MM.1S (cell line): Measurements from ENCODE around the gene ZNF205.
"Not testable (repeated sequence)": the region's sequence is repeated elsewhere in the genome, so short reads cannot be mapped to it uniquely, and the experiment has no call there.

Experiments
- DNase-seq: peaks from one replicate; pipeline ENCODE4 v3.0.0-alpha.2; 2015
- H2AFZ ChIP-seq: fragments of 300-600 bp; sonication (generic); 2 replicates; pipeline ENCODE4 v1.6.0; 2016; ENCODE audit warnings: antibody characterized with exemption, low read length
- H3F3A ChIP-seq: fragments of 300-600 bp; sonication (generic); 2 replicates; pipeline ENCODE4 v1.6.1; 2016; ENCODE audit warnings: mild to moderate bottlenecking, antibody characterized with exemption, low read length, moderate library complexity, mixed read lengths; ENCODE audit not compliant: insufficient read depth
- H3K27ac ChIP-seq: fragments of 300-600 bp; sonication (generic); 2 replicates; pipeline ENCODE4 v1.5.1; 2016; ENCODE audit warnings: mild to moderate bottlenecking, low read length
- H3K27me3 ChIP-seq: fragments of 300-600 bp; sonication (generic); replicated peaks from 2 replicates; pipeline ENCODE4 v1.6.0; 2016; ENCODE audit warnings: low read length; ENCODE audit not compliant: insufficient read depth
- H3K36me3 ChIP-seq: fragments of 300-600 bp; sonication (generic); replicated peaks from 2 replicates; pipeline ENCODE4 v1.6.1; 2016; ENCODE audit warnings: mild to moderate bottlenecking, low read length, mixed read lengths; ENCODE audit not compliant: insufficient read depth
- H3K4me1 ChIP-seq: fragments of 300-600 bp; sonication (generic); 2 replicates; pipeline ENCODE4 v1.6.1; 2016; ENCODE audit warnings: low read length, mixed read lengths
- H3K4me2 ChIP-seq: fragments of 300-600 bp; sonication (generic); 2 replicates; pipeline ENCODE4 v1.6.0; 2016; ENCODE audit warnings: low read depth, low read length
- H3K4me3 ChIP-seq: fragments of 300-600 bp; sonication (generic); 2 replicates; pipeline ENCODE4 v1.5.1; 2016; ENCODE audit warnings: low read length, mixed read lengths
- H3K79me2 ChIP-seq: fragments of 300-600 bp; sonication (generic); 2 replicates; pipeline ENCODE4 v1.6.1; 2016; ENCODE audit warnings: mixed run types, low read length, mixed read lengths
- H3K9ac ChIP-seq: fragments of 300-600 bp; sonication (generic); 2 replicates; pipeline ENCODE4 v1.6.1; 2016; ENCODE audit warnings: low read length, mixed read lengths
- H3K9me2 ChIP-seq: fragments of 300-600 bp; sonication (generic); replicated peaks from 2 replicates; pipeline ENCODE4 v1.6.1; 2016; ENCODE audit warnings: mild to moderate bottlenecking, low read length, mixed read lengths; ENCODE audit not compliant: insufficient read depth
- H3K9me3 ChIP-seq: fragments of 300-600 bp; sonication (generic); replicated peaks from 2 replicates; pipeline ENCODE4 v1.6.1; 2016; ENCODE audit warnings: mild to moderate bottlenecking, low read length, mixed read lengths; ENCODE audit not compliant: insufficient read depth
- H4K20me1 ChIP-seq: fragments of 300-600 bp; sonication (generic); 2 replicates; pipeline ENCODE4 v1.6.1; 2016; ENCODE audit warnings: mild to moderate bottlenecking, low read length, moderate library complexity, mixed read lengths; ENCODE audit not compliant: insufficient read depth
- CTCF ChIP-seq: fragments of 300-600 bp; sonication (generic); IDR thresholded peaks from 2 replicates; pipeline ENCODE4 v1.5.1; 2016; ENCODE audit warnings: antibody characterized with exemption, low read length, mixed read lengths
- EZH2 ChIP-seq: fragments of 300-600 bp; sonication (generic); optimal IDR thresholded peaks from 2 replicates; pipeline ENCODE3; 2017; ENCODE audit warnings: low read depth, mild to moderate bottlenecking, antibody characterized with exemption, low read length, mixed read lengths
- EZH2phosphoT487 ChIP-seq: fragments of 300-600 bp; sonication (generic); IDR thresholded peaks from 2 replicates; pipeline ENCODE4 v1.6.1; 2018; ENCODE audit warnings: antibody characterized with exemption, low read length

ZNF205 gene

GRCh38 chr16:3076577-3076976, 35.8 kb upstream of the ZNF205 start:
- peak; percentile 33 for DNase-seq
- no peak for TF ChIP-seq EZH2phosphoT487
- TF ChIP-seq EZH2: no peak
- no peak for TF ChIP-seq CTCF
- H3K9ac ChIP-seq: peak overlapping the region; percentile 58
- H3K36me3 ChIP-seq: no peaks in the 10 kb centered on the region
- peak overlapping the region; percentile 80 for H3K4me2 ChIP-seq
- 0 out of 2 replicates have a peak, but pooled peaks cover 8% of the 10 kb centered on the region for H3F3A ChIP-seq
- 0 out of 2 replicates have a peak overlapping the region, but pooled peaks have one; percentile 2 for H2AFZ ChIP-seq
- peak overlapping the region; percentile 81; the same call in 1 of the 2 replicates for H3K27ac ChIP-seq
- H3K9me3 ChIP-seq: no peaks in the 10 kb centered on the region
- no peaks in the 10 kb centered on the region for H3K79me2 ChIP-seq
- H3K9me2 ChIP-seq: no peaks in the 10 kb centered on the region
- peak overlapping the region; percentile 10; the same call in 1 of the 2 replicates for H3K4me3 ChIP-seq
- H4K20me1 ChIP-seq: no peaks in the 10 kb centered on the region
- peaks cover 27% of the 10 kb centered on the region for H3K4me1 ChIP-seq
- peaks cover 32% of the 10 kb centered on the region for H3K27me3 ChIP-seq

GRCh38 chr16:3080024-3080423, 32.4 kb upstream of the ZNF205 start:
- Histone ChIP-seq H3K4me1 (peaks cover 23% of the 10 kb centered on the region), H3K4me2 (no peak overlapping the region)
- no peak for TF ChIP-seq EZH2
- TF ChIP-seq EZH2phosphoT487: no peak
- no peak for TF ChIP-seq CTCF

GRCh38 chr16:3081957-3082356, 30.4 kb upstream of the ZNF205 start:
- not testable (repeated sequence) for H3K27ac ChIP-seq, H3K9me2 ChIP-seq, H3K4me1 ChIP-seq, H3K4me3 ChIP-seq, H3K36me3 ChIP-seq, H3K4me2 ChIP-seq, H3F3A ChIP-seq, H3K79me2 ChIP-seq, H4K20me1 ChIP-seq, H2AFZ ChIP-seq, H3K9ac ChIP-seq, H3K9me3 ChIP-seq, DNase-seq
- H3K27me3 ChIP-seq: peaks cover 40% of the 10 kb centered on the region

More at GRCh38 chr16:3080024-3080423, 32.4 kb upstream of the ZNF205 start:
- DNase-seq: no peak
- Histone ChIP-seq H3K27me3 (peaks cover 36% of the 10 kb centered on the region), H3K9ac (no peak overlapping the region), H3K9me2 (no peaks in the 10 kb centered on the region), H3K4me3 (no peak overlapping the region), H3F3A (0 out of 2 replicates have a peak, but pooled peaks cover 8% of the 10 kb centered on the region), H3K79me2 (no peaks in the 10 kb centered on the region), H3K36me3 (no peaks in the 10 kb centered on the region), H3K9me3 (no peaks in the 10 kb centered on the region), H4K20me1 (no peaks in the 10 kb centered on the region), H2AFZ (no peak overlapping the region), H3K27ac (no peak overlapping the region)

GRCh38 chr16:3083408-3083807, 29.0 kb upstream of the ZNF205 start:
- not testable (repeated sequence) for H3K4me1 ChIP-seq, DNase-seq, H4K20me1 ChIP-seq, H3K79me2 ChIP-seq, H3K9me3 ChIP-seq, H3K9ac ChIP-seq, H3F3A ChIP-seq, H3K9me2 ChIP-seq, H3K36me3 ChIP-seq, H3K4me2 ChIP-seq, H2AFZ ChIP-seq, H3K4me3 ChIP-seq, H3K27ac ChIP-seq
- H3K27me3 ChIP-seq: peaks cover 43% of the 10 kb centered on the region
